Lung (tissue), 12 donors: ENCODE data around the gene CRELD2. TPM values are rescaled to one million over a fixed set of nuclear protein-coding genes. Genes with fewer than 3 reads are reported as not detected.

Source experiments
- ATAC-seq: fragments of 200-7000 bp; cut with Tn5 transposase; one replicate; pipeline ENCODE4 v1.9.1; 2020; ENCODE audit warnings: moderate number of reproducible peaks; ENCODE audit not compliant: insufficient read depth, low FRiP score
- DNase-seq, 3 donors: peaks; one replicate each; pipeline ENCODE4 v3.0.0-alpha.2; 2013 to 2017
- H3K27ac ChIP-seq, 2 donors: one replicate each; pipeline ENCODE4 v1.5.1; 2013; ENCODE audit warnings: mild to moderate bottlenecking in 2 of 2, moderate library complexity in 2 of 2, control low read depth in 1 of 2, inconsistent platforms in 1 of 2, low read depth in 1 of 2, low read length in 1 of 2
- H3K27me3 ChIP-seq, 3 donors: one replicate each; pipeline ENCODE4 v1.5.1; 2013; ENCODE audit warnings: low read length in 2 of 3; ENCODE audit not compliant: control insufficient read depth in 3 of 3, insufficient read depth in 3 of 3
- H3K36me3 ChIP-seq, 4 donors: one replicate each; pipeline ENCODE4 v1.5.1; 2013; ENCODE audit warnings: low read length in 4 of 4, mild to moderate bottlenecking in 1 of 4, moderate library complexity in 1 of 4; ENCODE audit not compliant: control insufficient read depth in 4 of 4, insufficient read depth in 4 of 4
- H3K4me1 ChIP-seq, 5 donors: one replicate each; pipeline ENCODE4 v1.5.1; 2013; ENCODE audit warnings: low read length in 5 of 5, mild to moderate bottlenecking in 2 of 5, moderate library complexity in 1 of 5; ENCODE audit not compliant: control insufficient read depth in 5 of 5, insufficient read depth in 5 of 5
- H3K4me3 ChIP-seq: one replicate; pipeline ENCODE4 v1.5.1; 2013; ENCODE audit warnings: mild to moderate bottlenecking, control low read depth, moderate library complexity
- H3K9ac ChIP-seq, 2 donors: one replicate each; pipeline ENCODE4 v1.5.1; 2013; ENCODE audit warnings: low read length in 2 of 2, control low read depth in 1 of 2; ENCODE audit not compliant: insufficient read depth in 1 of 2
- H3K9me3 ChIP-seq, 4 donors: one replicate each; pipeline ENCODE4 v1.5.1; 2013; ENCODE audit warnings: low read length in 3 of 4, mild to moderate bottlenecking in 1 of 4, moderate library complexity in 1 of 4; ENCODE audit not compliant: control insufficient read depth in 4 of 4, insufficient read depth in 3 of 4
- WGBS, 2 donors: extraction: QIAGEN DNeasy Blood & Tissue Kit; methylation state at CpG; one replicate each; pipeline ENCODE4 v1.1.7; 2013; 5-methylcytosine and 5-hydroxymethylcytosine counted together
- polyA plus RNA-seq, 2 donors: library from polyadenylated mRNA; stranded (reverse); fragments of 200-250 nt; gene quantifications; one replicate each; pipeline ENCODE4 v1.2.1, GENCODE V29; 2013
- total RNA-seq, 2 donors: library from RNA; depleted of rRNA in 1 of 2; stranded (reverse); fragments of >200 nt in 1 of 2; gene quantifications; one replicate each; pipeline ENCODE4 v1.2.1, GENCODE V29; 2014 to 2021
- TF ChIP-seq, protein P1 (sequence below): IDR thresholded peaks from 2 replicates; pipeline ENCODE4 v1.5.1; 2012; ENCODE audit warnings: mild to moderate bottlenecking; ENCODE audit errors: control extremely low read depth, extremely low read depth
- donor health status: control.
- donor health status: control.
- donor health status: Bipolar disorder and iron deficiency.
- donor health status: healthy.
- donor health status: DM: yes; HTN: yes; CAD: no.

CRELD2 gene
- total and polyA plus RNA-seq, 4 donors, result 18.7 to 110 (median 71.9) TPM

GRCh38 chr22:49948116-49948957 lies 29.9 kb downstream of the CRELD2 start:
- H3K4me1 ChIP-seq, result peaks cover 0 to 46% (median 12%) of the 10 kb centered on the region in 5 donors

DNA sequence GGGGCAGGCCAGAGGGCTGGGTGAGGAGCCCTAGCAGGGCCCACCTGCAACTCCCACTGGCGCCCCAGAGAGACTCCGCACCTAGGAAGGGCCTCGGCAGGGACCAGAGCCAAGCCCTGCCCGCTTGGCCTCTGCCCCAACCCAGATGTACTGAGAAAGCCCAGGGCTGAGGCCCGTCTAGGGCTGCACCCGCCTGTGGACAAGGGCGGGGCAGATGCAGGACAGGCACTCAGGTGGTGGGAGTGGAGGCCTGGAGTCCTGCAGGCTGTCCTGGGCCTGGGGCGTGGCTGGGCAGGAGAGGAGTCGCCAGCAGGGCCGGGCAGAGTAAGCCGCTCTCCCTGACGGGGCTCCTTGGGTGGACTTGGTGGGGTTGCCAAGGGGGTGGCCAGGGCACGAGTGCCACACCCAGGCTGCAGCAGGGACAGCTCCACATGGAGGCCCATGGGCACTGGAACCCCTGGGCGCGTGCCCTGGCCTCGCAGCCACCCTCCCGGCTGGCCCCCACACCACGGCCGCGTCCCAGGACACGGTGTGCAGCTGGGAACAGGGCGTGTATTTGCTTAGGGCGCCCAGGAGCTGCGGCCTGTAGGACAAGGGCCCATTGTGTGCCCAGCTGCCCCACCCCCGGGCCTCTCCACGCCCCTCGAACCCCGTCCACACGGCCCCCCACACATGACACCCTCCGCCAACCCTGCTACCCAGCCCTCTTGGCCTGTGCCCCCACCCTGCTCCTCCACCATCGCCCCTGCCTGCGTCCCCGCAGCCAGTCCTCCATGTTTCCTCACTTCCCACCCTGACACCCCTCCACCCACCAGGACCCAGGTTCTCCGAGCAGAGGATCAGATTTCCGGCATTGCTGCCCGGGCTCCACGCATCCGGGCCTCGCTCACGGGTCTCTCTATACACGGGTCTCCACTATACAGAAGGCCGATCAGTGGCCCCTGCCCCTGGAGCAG lies 30.8 kb downstream of the CRELD2 start:
- Histone ChIP-seq H3K9ac (no peak overlapping the region), H3K9me3 (no peaks in the 10 kb centered on the region), H3K4me1 (peaks cover 0 to 39% (median 21%) of the 10 kb centered on the region in 5 donors), H3K4me3 (no peak overlapping the region), H3K36me3 (no peaks in the 10 kb centered on the region), H3K27me3 (no peaks in the 10 kb centered on the region), H3K27ac (peak overlapping the region in 1 of 2 donors; percentile 94)
- ATAC-seq, result peak; percentile 56
- DNase-seq, result peak in 2 of 3 donors; percentile 54 to 56
- TF ChIP-seq, protein P1, sequence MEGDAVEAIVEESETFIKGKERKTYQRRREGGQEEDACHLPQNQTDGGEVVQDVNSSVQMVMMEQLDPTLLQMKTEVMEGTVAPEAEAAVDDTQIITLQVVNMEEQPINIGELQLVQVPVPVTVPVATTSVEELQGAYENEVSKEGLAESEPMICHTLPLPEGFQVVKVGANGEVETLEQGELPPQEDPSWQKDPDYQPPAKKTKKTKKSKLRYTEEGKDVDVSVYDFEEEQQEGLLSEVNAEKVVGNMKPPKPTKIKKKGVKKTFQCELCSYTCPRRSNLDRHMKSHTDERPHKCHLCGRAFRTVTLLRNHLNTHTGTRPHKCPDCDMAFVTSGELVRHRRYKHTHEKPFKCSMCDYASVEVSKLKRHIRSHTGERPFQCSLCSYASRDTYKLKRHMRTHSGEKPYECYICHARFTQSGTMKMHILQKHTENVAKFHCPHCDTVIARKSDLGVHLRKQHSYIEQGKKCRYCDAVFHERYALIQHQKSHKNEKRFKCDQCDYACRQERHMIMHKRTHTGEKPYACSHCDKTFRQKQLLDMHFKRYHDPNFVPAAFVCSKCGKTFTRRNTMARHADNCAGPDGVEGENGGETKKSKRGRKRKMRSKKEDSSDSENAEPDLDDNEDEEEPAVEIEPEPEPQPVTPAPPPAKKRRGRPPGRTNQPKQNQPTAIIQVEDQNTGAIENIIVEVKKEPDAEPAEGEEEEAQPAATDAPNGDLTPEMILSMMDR, result no peak
- 70 to 84% methylated on average over 38 to 42 of the region's 42 CpGs for WGBS, 2 donors

More at GRCh38 chr22:49948116-49948957, 29.9 kb downstream of the CRELD2 start:
- Histone ChIP-seq H3K9ac (peak overlapping the region in 1 of 2 donors; percentile 25), H3K9me3 (no peaks in the 10 kb centered on the region), H3K36me3 (no peaks in the 10 kb centered on the region), H3K27ac (peak overlapping the region in 1 of 2 donors; percentile 93), H3K27me3 (no peaks in the 10 kb centered on the region), H3K4me3 (peak overlapping the region; percentile 13)
- ATAC-seq, result no peak
- TF ChIP-seq, protein P1, result no peak
- WGBS, 2 donors, result 78 to 79% methylated on average over 20 to 23 of the region's 23 CpGs
- no peak for DNase-seq

DNA sequence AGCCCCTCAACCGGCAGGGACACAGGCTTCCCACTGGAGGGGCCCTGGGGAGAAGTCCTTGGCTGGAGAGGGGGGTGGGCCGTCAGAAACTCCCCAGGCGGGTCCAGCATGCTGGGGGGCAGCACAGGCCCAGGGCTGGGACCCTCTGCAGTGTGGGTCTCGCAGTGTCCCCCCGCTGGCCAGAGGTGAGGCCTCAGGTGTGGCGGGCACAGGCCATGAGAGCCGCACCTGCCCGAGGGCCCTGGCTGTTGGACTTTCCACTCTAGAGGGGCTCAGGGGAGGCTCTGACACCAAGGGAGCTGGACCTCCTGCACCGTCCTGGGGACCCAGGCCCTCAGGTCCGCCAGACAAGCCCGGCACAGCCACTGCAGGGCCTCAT lies 31.5 kb downstream of the CRELD2 start:
- DNase-seq, result no peak
- 78 to 95% methylated on average over 11 of the region's 11 CpGs for WGBS, 2 donors
- Histone ChIP-seq H3K4me1 (peaks cover 0 to 44% (median 27%) of the 10 kb centered on the region in 5 donors), H3K27ac (peak overlapping the region in 1 of 2 donors; percentile 94), H3K36me3 (no peaks in the 10 kb centered on the region), H3K9ac (no peak overlapping the region), H3K9me3 (no peaks in the 10 kb centered on the region), H3K27me3 (no peaks in the 10 kb centered on the region), H3K4me3 (no peak overlapping the region)
- ATAC-seq, result no peak
- TF ChIP-seq, protein P1, result no peak
